ENCODE data around the gene CTNNBL1. TPM values are rescaled to one million over a fixed set of nuclear protein-coding genes. Genes with fewer than 3 reads are reported as not detected.

The CTNNBL1 gene
- total and polyA plus RNA-seq, 2 of the 4 experiments (the other 2 are of a cell fraction), result 29.9 to 34.1 TPM

DNA sequence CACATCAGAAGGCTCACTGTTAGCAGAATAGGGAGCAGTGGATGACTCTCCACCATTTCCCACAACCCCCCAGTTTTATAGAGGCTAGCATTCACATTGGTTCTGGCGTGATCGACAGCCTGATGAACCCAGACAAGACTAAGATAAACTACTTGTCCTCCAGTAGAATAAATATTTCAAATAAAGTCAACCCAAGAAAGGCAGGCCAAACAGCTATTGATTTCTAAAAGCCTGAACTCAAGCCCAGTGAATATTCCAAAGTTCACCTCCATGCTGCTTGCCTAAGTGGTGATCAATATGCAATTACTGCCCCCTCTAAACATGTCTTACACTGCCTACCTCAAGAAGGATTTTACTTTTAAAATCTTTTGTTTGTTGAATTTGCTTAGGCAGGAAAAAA, 104.5 kb downstream of the CTNNBL1 start:
- dilution Hi-C loops (cut with HindIII; ENCODE audit: low sequenced_read_pairs, unreplicated experiment), result no loop called here

More for the DNA sequence above, 104.5 kb downstream of the CTNNBL1 start:
- Histone ChIP-seq H3K27ac (ENCODE audit: insufficient read depth, low read length) (no peak overlapping the region), H4K20me1 (ENCODE audit: insufficient read depth, low read length) (peaks cover 3% of the 10 kb centered on the region; the same call in 1 of the 2 replicates), H2BK120ac (ENCODE audit: low read depth, low read length) (no peak overlapping the region), H3K4ac (ENCODE audit: low read depth, low read length) (no peak overlapping the region), H3K4me3 (ENCODE audit: insufficient read depth, low read depth, low read length) (no peak overlapping the region), H2BK15ac (ENCODE audit: low read depth, low read length) (no peak overlapping the region), H3K9ac (ENCODE audit: low read depth, low read length) (no peak overlapping the region), H2AFZ (replicated peaks; ENCODE audit: low read length, poor library complexity) (no peak overlapping the region), H4K5ac (ENCODE audit: low read depth, low read length) (no peak overlapping the region), H2AK5ac (ENCODE audit: low read depth, low read length) (no peak overlapping the region), H3K27me3 (ENCODE audit: control insufficient read depth, insufficient read depth, low read length) (no peaks in the 10 kb centered on the region), H3K14ac (replicated peaks; ENCODE audit: low read depth, low read length) (no peak overlapping the region), H3K9me3 (ENCODE audit: control insufficient read depth, insufficient read depth, low read length) (no peaks in the 10 kb centered on the region), H3K9me1 (ENCODE audit: insufficient read depth, low read length) (peaks cover 9% of the 10 kb centered on the region; the same call in 1 of the 2 replicates), H4K8ac (ENCODE audit: low read depth in 2 of 2, low read length in 2 of 2) (no peak overlapping the region), H2BK20ac (ENCODE audit: low read depth, low read length) (no peak overlapping the region), H2BK5ac (ENCODE audit: low read depth, low read length, poor library complexity, severe bottlenecking) (no peak overlapping the region), H3K23ac (ENCODE audit: low read depth, low read length) (no peak overlapping the region), H3K36me3 (ENCODE audit: control insufficient read depth, insufficient read depth, low read length) (peaks cover 8% of the 10 kb centered on the region; the same call in 1 of the 2 replicates), H2AK9ac (replicated peaks; ENCODE audit: low read depth, low read length, poor library complexity) (no peak overlapping the region), H3K4me2 (ENCODE audit: low read depth, low read length) (no peak overlapping the region), H3K4me1 (ENCODE audit: control insufficient read depth, insufficient read depth, low read length) (no peaks in the 10 kb centered on the region), H3K18ac (ENCODE audit: low read depth, low read length) (no peak overlapping the region), H3K56ac (ENCODE audit: extremely low read depth, insufficient read depth, low read length) (no peak overlapping the region), H4K91ac (ENCODE audit: insufficient read depth, low read depth, low read length) (no peak overlapping the region), H3K79me1 (ENCODE audit: low read depth in 1 of 2, low read length in 2 of 2) (peaks cover 3% of the 10 kb centered on the region in 2 experiments; a peak in 1 of 4 replicates)
- DNase-seq, result no peak
- no CpG with 5 or more reads among the region's 2 CpGs for WGBS, 2 experiments (ENCODE audit: extremely low coverage in 2 of 2, insufficient read length in 1 of 2)
- in situ Hi-C loops (cut with MboI; ENCODE audit: low sequenced_read_pairs) (no loop called here), intact Hi-C loops (cut with micrococcal nuclease) (no loop called here)
- no TSS peak for BruUV-seq (replicated peaks)
- no peak for ATAC-seq (ENCODE audit: low read depth)
- ChIA-PET CTCF (interaction anchor here (1.0 kb wide), 1 partner anchor 10 kb away, joined by 3 read pairs; no protein-coding TSS in a partner anchor), POLR2A (ENCODE audit: unreplicated experiment) (no interaction called here)
- TF ChIP-seq CHD1 (IDR thresholded peaks at IDR 0.05; ENCODE audit: low read depth, low read length), result no peak
- TF ChIP-seq FOS (IDR thresholded peaks at IDR 0.05; ENCODE audit: low read depth, low read length), result no peak
- TF ChIP-seq BHLHE40 (IDR thresholded peaks at IDR 0.05; ENCODE audit: low read depth, low read length), result no peak
- TF ChIP-seq CEBPB (IDR thresholded peaks at IDR 0.05; ENCODE audit: low read depth, low read length), result no peak
